Uterus (tissue), 4 donors: ENCODE results near the gene PBX2. TPM values are rescaled to one million over a fixed set of nuclear protein-coding genes. Genes with fewer than 3 reads are reported as not detected.
"Not testable (repeated sequence)": the region's sequence is repeated elsewhere in the genome, so short reads cannot be mapped to it uniquely, and the experiment has no call there.

Source experiments
- DNase-seq, 2 donors: peaks; one replicate each; pipeline ENCODE4 v3.0.0-alpha.2; 2019 to 2020
- H3K27ac ChIP-seq, 2 donors: fragments of 200-600 bp; sonication (generic); 1 replicate in 1 of 2; 2 replicates in 1 of 2; pipeline ENCODE4 v1.5.1; 2016 to 2018
- H3K27me3 ChIP-seq, 2 donors: fragments of 200-600 bp; sonication (generic); one replicate each; pipeline ENCODE4 v1.5.1; 2018 to 2019; ENCODE audit warnings: control low read depth in 1 of 2
- H3K36me3 ChIP-seq, 2 donors: fragments of 200-600 bp; sonication (generic); one replicate each; pipeline ENCODE4 v1.5.1; 2019; ENCODE audit warnings: control low read depth in 1 of 2
- H3K4me1 ChIP-seq, 2 donors: fragments of 200-600 bp; sonication (generic); one replicate each; pipeline ENCODE4 v1.5.1; 2018 to 2019; ENCODE audit warnings: control low read depth in 1 of 2
- H3K4me3 ChIP-seq, 2 donors: fragments of 200-600 bp; sonication (generic); 1 replicate in 1 of 2; 2 replicates in 1 of 2; pipeline ENCODE4 v1.5.1; 2018 to 2019; ENCODE audit warnings: mild to moderate bottlenecking in 1 of 2
- H3K9me3 ChIP-seq, 2 donors: fragments of 200-600 bp; sonication (generic); one replicate each; pipeline ENCODE4 v1.5.1; 2019; ENCODE audit warnings: control low read depth in 1 of 2
- POLR2A ChIP-seq, 2 donors: fragments of 450-650 bp; IDR thresholded peaks; one replicate each; pipeline ENCODE4 v1.6.1; 2016; ENCODE audit warnings: antibody characterized with exemption in 2 of 2, mild to moderate bottlenecking in 1 of 2, moderate library complexity in 1 of 2
- intact Hi-C: fragments of 100-400 bp; cut with DNase I; formaldehyde crosslinking; loops from one replicate; pipeline ENCODE4 v1.15.1; 2023; ENCODE audit warnings: low total_unique reads
- total RNA-seq, 4 donors: library from RNA; depleted of rRNA in 3 of 4; stranded (reverse); fragments of >200 nt in 3 of 4; gene quantifications; one replicate each; pipeline versions ENCODE4 v1.1.0 to v1.2.4, GENCODE V29; 2014 to 2023
- TF ChIP-seq, protein P1 (sequence below), 4 experiments: fragments of 200-600 bp in 2 of 4; fragments of 450-650 bp in 2 of 4; sonication (generic) in 2 of 4; IDR thresholded peaks; one replicate each; pipeline ENCODE4 v1.5.1; 2016 to 2019; ENCODE audit warnings: antibody characterized with exemption in 4 of 4, mild to moderate bottlenecking in 2 of 4, moderate library complexity in 1 of 4
- donor health status: DM: yes; HTN: yes; CAD: no.

Gene PBX2
- total RNA-seq, 4 donors from 2014 or later, result 35.1 to 150 (median 57.7) TPM

DNA sequence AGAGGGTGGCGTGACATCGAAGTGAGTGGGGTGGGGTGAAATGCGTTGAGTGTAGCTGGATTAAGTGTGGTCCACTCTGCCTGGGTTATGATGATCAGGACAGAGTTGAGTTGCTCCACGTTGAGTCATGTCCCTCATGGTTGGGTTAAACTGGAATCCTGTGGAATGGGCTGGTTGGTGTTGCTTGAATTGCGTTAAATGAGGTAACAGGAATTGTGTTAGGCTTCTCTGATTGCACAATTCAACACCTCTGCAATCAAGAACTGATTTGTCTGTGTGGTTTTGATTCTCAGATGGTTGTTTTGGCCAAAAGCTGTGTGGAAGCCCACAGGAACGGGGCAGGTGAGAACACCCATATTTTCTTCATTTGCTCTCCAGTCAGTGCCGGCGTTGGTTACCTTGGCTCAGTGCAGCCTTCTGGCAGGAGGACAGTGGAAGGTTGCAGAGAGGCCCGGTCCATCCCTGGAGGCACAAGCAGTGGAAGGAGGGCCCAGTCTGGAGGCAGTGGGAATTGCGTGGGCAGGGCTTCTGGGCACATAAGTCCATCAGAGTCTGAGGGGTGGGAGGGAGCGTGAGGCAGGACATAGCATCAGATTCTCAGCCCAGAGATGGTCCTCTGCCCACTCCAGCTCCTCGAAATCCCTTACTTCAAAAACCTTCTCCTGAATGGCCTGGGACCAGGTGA lies 22.2 kb upstream of the PBX2 start:
- no peak for TF ChIP-seq POLR2A (IDR thresholded peaks at IDR 0.05)
- TF ChIP-seq, protein P1, sequence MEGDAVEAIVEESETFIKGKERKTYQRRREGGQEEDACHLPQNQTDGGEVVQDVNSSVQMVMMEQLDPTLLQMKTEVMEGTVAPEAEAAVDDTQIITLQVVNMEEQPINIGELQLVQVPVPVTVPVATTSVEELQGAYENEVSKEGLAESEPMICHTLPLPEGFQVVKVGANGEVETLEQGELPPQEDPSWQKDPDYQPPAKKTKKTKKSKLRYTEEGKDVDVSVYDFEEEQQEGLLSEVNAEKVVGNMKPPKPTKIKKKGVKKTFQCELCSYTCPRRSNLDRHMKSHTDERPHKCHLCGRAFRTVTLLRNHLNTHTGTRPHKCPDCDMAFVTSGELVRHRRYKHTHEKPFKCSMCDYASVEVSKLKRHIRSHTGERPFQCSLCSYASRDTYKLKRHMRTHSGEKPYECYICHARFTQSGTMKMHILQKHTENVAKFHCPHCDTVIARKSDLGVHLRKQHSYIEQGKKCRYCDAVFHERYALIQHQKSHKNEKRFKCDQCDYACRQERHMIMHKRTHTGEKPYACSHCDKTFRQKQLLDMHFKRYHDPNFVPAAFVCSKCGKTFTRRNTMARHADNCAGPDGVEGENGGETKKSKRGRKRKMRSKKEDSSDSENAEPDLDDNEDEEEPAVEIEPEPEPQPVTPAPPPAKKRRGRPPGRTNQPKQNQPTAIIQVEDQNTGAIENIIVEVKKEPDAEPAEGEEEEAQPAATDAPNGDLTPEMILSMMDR (IDR thresholded peaks at IDR 0.05), result no peak
- intact Hi-C loops, result no loop called here
- no peaks in the 10 kb centered on the region for H3K9me3 ChIP-seq
- H3K27ac ChIP-seq, result no peak overlapping the region
- no peaks in the 10 kb centered on the region for H3K27me3 ChIP-seq
- H3K36me3 ChIP-seq, result no peaks in the 10 kb centered on the region
- no peaks in the 10 kb centered on the region for H3K4me1 ChIP-seq
- no peak overlapping the region for H3K4me3 ChIP-seq
- DNase-seq, result no peak

DNA sequence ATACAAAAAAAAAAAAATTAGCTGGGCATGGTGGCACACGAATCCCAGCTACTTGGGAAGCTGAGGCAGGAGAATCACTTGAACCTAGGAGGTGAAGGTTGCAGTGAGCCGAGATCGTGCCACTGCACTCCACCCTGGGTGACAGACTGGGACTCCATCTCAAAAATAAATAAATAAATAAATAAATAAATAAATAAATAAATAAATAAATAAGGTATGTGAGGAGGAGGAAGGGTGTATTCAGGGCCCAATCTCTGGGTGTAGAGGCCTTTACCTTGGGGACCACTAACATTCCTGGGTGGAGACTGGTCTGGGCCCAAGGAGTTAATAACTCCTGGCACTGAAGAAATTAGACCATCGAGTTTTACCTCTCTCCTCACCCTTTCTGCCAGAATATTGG lies 21.4 kb upstream of the PBX2 start:
- intact Hi-C loops, H3K27me3 ChIP-seq, H3K4me3 ChIP-seq, H3K27ac ChIP-seq, H3K36me3 ChIP-seq, DNase-seq, H3K4me1 ChIP-seq, H3K9me3 ChIP-seq: not testable (repeated sequence)

DNA sequence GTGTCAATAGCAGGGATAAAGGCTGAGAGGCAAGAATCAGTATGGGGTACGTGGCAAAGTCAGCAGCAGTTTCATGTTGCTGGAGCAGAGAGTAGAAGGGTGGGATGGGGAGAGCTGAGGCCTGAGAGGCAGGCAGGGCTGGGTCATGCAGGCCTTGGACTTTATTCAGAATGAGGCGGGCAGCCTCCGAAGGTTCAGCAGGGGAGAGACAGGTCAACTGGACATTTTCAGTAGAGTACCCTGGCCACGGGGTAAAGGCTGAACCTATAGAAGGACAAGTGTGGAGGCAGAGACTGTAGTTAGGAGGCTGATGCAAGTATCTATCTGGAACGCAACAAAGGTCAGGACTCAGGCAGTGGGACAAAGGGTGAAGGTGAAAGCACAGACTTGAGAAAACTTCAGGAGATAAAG lies 20.2 kb upstream of the PBX2 start:
- TF ChIP-seq, protein P1 (IDR thresholded peaks at IDR 0.05), result no peak
- TF ChIP-seq POLR2A (IDR thresholded peaks at IDR 0.05), result no peak
- H3K9me3 ChIP-seq, result no peaks in the 10 kb centered on the region
- no peaks in the 10 kb centered on the region for H3K36me3 ChIP-seq
- no peak overlapping the region for H3K4me3 ChIP-seq
- H3K27ac ChIP-seq, result no peak overlapping the region
- no peaks in the 10 kb centered on the region for H3K27me3 ChIP-seq
- no peaks in the 10 kb centered on the region for H3K4me1 ChIP-seq
- intact Hi-C loops, result no loop called here
- no peak for DNase-seq

DNA sequence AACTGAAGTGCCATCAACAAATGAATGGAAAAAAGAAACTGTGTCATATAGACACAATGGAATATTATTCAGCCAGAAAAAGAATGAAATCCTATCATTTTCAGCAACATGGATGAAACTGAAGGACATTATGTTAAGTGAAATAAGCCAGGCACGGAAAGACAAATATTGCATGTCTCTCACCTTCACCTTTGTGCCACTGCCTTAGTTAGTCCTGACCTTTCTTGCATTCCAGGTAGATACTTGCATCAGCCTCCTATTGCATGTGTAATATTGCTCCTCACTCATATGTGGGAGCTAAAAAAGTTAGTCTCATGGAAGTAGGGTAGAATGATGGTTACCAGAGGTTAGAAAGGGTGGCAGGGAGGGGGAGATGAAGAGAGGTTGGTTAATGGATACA lies 19.0 kb upstream of the PBX2 start:
- TF ChIP-seq, protein P1 (IDR thresholded peaks at IDR 0.05), result no peak
- TF ChIP-seq POLR2A (IDR thresholded peaks at IDR 0.05), result no peak
- no peak for DNase-seq
- Histone ChIP-seq H3K9me3 (no peaks in the 10 kb centered on the region), H3K27ac (no peak overlapping the region), H3K4me1 (no peaks in the 10 kb centered on the region), H3K4me3 (no peak overlapping the region), H3K27me3 (no peaks in the 10 kb centered on the region), H3K36me3 (no peaks in the 10 kb centered on the region)
- intact Hi-C loops, result no loop called here

DNA sequence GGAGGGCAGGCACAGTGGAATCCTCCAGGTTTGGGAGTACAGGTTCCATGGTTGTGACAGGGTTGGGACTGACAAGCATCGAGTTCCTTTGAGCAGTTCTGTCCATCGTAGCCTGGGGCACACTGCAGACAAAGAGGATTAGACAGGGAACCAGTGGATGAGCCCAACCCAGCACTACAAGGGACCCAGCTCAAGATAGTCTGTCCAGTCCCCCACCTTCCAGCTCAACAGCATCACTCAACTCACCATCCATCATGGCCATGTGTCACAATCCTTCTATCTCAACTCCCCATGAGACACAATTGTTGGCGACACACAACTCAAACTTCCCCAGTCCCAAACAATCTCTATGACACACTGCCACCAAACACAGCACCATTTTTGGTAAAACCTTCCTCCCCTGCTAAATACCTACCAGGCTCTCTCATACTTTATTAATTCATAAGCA lies 14.3 kb upstream of the PBX2 start:
- no peaks in the 10 kb centered on the region for H3K9me3 ChIP-seq
- TF ChIP-seq POLR2A (IDR thresholded peaks at IDR 0.05), result no peak
- TF ChIP-seq, protein P1 (IDR thresholded peaks at IDR 0.05), result no peak
- H3K36me3 ChIP-seq, result no peaks in the 10 kb centered on the region
- no peak overlapping the region for H3K4me3 ChIP-seq
- no peaks in the 10 kb centered on the region for H3K4me1 ChIP-seq
- no peak for DNase-seq
- intact Hi-C loops, result no loop called here
- no peaks in the 10 kb centered on the region for H3K27me3 ChIP-seq
- H3K27ac ChIP-seq, result no peak overlapping the region
